Ishikawa (cell line): ENCODE results near the gene MIER1.

Experiments
- CEBPB ChIP-seq: IDR thresholded peaks from 2 replicates; pipeline ENCODE4 v1.6.1; 2012
- CREB1 ChIP-seq: IDR thresholded peaks from 2 replicates; pipeline ENCODE4 v1.6.1; 2012; ENCODE audit warnings: low read depth
- EGR1 ChIP-seq: IDR thresholded peaks from 2 replicates; pipeline ENCODE4 v1.6.1; 2012
- EP300 ChIP-seq: IDR thresholded peaks from 2 replicates; pipeline ENCODE4 v1.6.1; 2012; ENCODE audit warnings: borderline replicate concordance
- FOXM1 ChIP-seq: IDR thresholded peaks from 2 replicates; pipeline ENCODE4 v1.6.1; 2012; ENCODE audit warnings: low read depth, borderline replicate concordance
- MAX ChIP-seq: IDR thresholded peaks from 2 replicates; pipeline ENCODE4 v1.6.1; 2012
- NFIC ChIP-seq: IDR thresholded peaks from 2 replicates; pipeline ENCODE4 v1.6.1; 2012
- RAD21 ChIP-seq: IDR thresholded peaks from 2 replicates; pipeline ENCODE4 v1.6.1; 2012; ENCODE audit warnings: low read depth
- REST ChIP-seq: IDR thresholded peaks from 2 replicates; pipeline ENCODE4 v1.6.1; 2012; ENCODE audit warnings: low read depth, mild to moderate bottlenecking
- TAF1 ChIP-seq: IDR thresholded peaks from 2 replicates; pipeline ENCODE4 v1.6.1; 2012; ENCODE audit warnings: low read depth, mild to moderate bottlenecking
- TCF12 ChIP-seq: IDR thresholded peaks from 2 replicates; pipeline ENCODE4 v1.6.1; 2012; ENCODE audit warnings: low read depth
- TEAD4 ChIP-seq: IDR thresholded peaks from 2 replicates; pipeline ENCODE4 v1.6.1; 2012
- USF1 ChIP-seq: IDR thresholded peaks from 2 replicates; pipeline ENCODE4 v1.6.1; 2012
- YY1 ChIP-seq: IDR thresholded peaks from 2 replicates; pipeline ENCODE4 v1.6.1; 2012; ENCODE audit warnings: low read depth
- ZBTB7A ChIP-seq: IDR thresholded peaks from 2 replicates; pipeline ENCODE4 v1.6.1; 2012; ENCODE audit warnings: low read depth

The MIER1 gene

GRCh38 chr1:66937529-66938234 lies 12.9 kb downstream of the MIER1 start:
- TF ChIP-seq TEAD4 = no peak
- no peak for TF ChIP-seq ZBTB7A
- no peak for TF ChIP-seq TAF1
- TF ChIP-seq MAX = no peak
- no peak for TF ChIP-seq NFIC
- no peak for TF ChIP-seq YY1
- TF ChIP-seq USF1 = no peak
- no peak for TF ChIP-seq EGR1
- no peak for TF ChIP-seq RAD21
- no peak for TF ChIP-seq CEBPB
- TF ChIP-seq EP300 = no peak
- no peak for TF ChIP-seq CREB1
- TF ChIP-seq FOXM1 = no peak
- TF ChIP-seq TCF12 = no peak
- TF ChIP-seq REST = no peak

- TF ChIP-seq TCF12 (no peak), RAD21 (no peak), ZBTB7A (no peak), FOXM1 (peak; percentile 30; the same call in 1 of the 2 replicates), TEAD4 (peak; percentile 69; the same call in 1 of the 2 replicates), CEBPB (no peak), EP300 (no peak), CREB1 (no peak), NFIC (no peak), TAF1 (no peak), EGR1 (no peak), YY1 (no peak), MAX (no peak), USF1 (no peak), REST (no peak)
Observed at GRCh38 chr1:66938613-66939012, 13.8 kb downstream of the MIER1 start.

GRCh38 chr1:66940981-66941380 lies 16.2 kb downstream of the MIER1 start:
- TF ChIP-seq EGR1 (no peak), YY1 (no peak), ZBTB7A (no peak), USF1 (no peak), MAX (no peak), NFIC (no peak), TAF1 (no peak), TEAD4 (no peak), RAD21 (no peak), REST (no peak), TCF12 (no peak)
